ENCODE measurements around the gene ISLR2.

DNA sequence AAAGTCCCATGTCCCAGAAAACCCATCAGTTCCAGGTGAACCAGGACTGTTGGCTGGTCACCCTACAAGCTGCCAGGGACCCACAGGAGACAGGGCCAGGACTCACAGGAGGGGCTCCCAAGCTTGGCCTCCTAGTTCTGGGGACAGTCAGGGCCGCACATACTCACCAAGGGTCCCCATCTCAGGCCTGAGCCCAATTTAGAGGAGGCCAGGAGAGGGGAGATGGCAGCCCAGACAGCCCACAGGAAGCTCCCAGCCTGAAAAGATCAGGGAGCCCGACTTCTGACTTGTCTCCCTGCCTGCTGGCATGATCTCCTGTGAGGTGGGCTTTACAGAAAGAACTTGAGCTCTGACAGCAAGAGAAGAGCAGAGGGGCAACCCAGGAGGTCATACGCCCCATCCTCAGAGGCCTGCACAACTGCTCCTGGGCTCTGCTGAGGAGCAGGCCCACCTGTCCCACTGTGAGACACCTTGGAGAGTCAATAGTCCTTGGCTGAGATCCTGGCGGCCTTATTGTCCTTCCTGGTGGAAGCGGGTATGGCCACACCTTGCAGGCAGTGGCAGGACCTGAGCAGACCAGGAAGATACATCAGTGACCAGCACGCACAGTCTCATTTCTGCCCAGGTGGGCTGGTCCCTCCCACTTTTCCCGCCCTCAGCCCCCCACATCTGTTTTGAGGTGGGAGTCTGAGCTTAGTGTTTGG is 40.6 kb downstream of the ISLR2 start:
- TF ChIP-seq EZH2 (optimal IDR thresholded peaks at IDR 0.05; ENCODE audit: low read depth, low read length), result no peak
- no peak for TF ChIP-seq CTCF (IDR thresholded peaks at IDR 0.05; ENCODE audit: low read length)

Measured in MM.1S (cell line).